ENCODE data around the gene SKIL.
"Not testable (repeated sequence)": the region's sequence is repeated elsewhere in the genome, so short reads cannot be mapped to it uniquely, and the experiment has no call there.

The SKIL gene

GRCh38 chr3:170337420-170337819 lies 20.1 kb upstream of the SKIL start:
- no peak for TF ChIP-seq CTCF (IDR thresholded peaks at IDR 0.05)
- H3K4me3 ChIP-seq, result no peak overlapping the region
- no peak overlapping the region for H3K27ac ChIP-seq
- no peak for DNase-seq (ENCODE audit: low spot score)

- Histone ChIP-seq H3K4me3 (no peak overlapping the region), H3K27ac (no peak overlapping the region)
- no peak for DNase-seq (ENCODE audit: low spot score)
- TF ChIP-seq CTCF (IDR thresholded peaks at IDR 0.05), result no peak
Measured at GRCh38 chr3:170338690-170339340, 18.7 kb upstream of the SKIL start.

- not testable (repeated sequence) for DNase-seq (ENCODE audit: low spot score); H3K4me3 ChIP-seq; H3K27ac ChIP-seq
Measured at GRCh38 chr3:170342273-170342672, 15.2 kb upstream of the SKIL start.

- not testable (repeated sequence) for H3K27ac ChIP-seq; H3K4me3 ChIP-seq; DNase-seq (ENCODE audit: low spot score)
Measured at GRCh38 chr3:170343859-170344258, 13.7 kb upstream of the SKIL start.

- Histone ChIP-seq H3K27ac (no peak overlapping the region), H3K4me3 (no peak overlapping the region)
- no peak for TF ChIP-seq CTCF (IDR thresholded peaks at IDR 0.05)
- DNase-seq (ENCODE audit: low spot score), result no peak
Measured at GRCh38 chr3:170344971-170345370, 12.5 kb upstream of the SKIL start.

GRCh38 chr3:170346481-170347392 lies 10.8 kb upstream of the SKIL start:
- no peak for DNase-seq (ENCODE audit: low spot score)
- no peak for TF ChIP-seq CTCF (IDR thresholded peaks at IDR 0.05)
- H3K27ac ChIP-seq, result no peak overlapping the region
- no peak overlapping the region for H3K4me3 ChIP-seq

- Histone ChIP-seq H3K4me3 (no peak overlapping the region), H3K27ac (no peak overlapping the region)
- DNase-seq (ENCODE audit: low spot score), result no peak
- no peak for TF ChIP-seq CTCF (IDR thresholded peaks at IDR 0.05)
Measured at GRCh38 chr3:170350515-170351413, 6.8 kb upstream of the SKIL start.
